SU-DHL-6 (cell line): Measurements from ENCODE around the gene CTDP1.

Experiments
- H2AFZ ChIP-seq: fragments of 200-600 bp; sonication (generic); 2 replicates; pipeline ENCODE4 v1.6.1; 2014; ENCODE audit warnings: low read depth, mild to moderate bottlenecking, moderate library complexity, mixed read lengths, antibody characterized with exemption, low read length; ENCODE audit not compliant: severe bottlenecking
- H3F3A ChIP-seq: fragments of 200-600 bp; shearing (Covaris generic); 2 replicates; pipeline ENCODE4 v1.6.0; 2016; ENCODE audit warnings: antibody characterized with exemption, mild to moderate bottlenecking; ENCODE audit not compliant: insufficient read depth
- H3K27ac ChIP-seq: fragments of 200-600 bp; sonication (generic); 2 replicates; pipeline ENCODE4 v1.5.1; 2016; ENCODE audit warnings: low read depth, mild to moderate bottlenecking, low read length, moderate library complexity, mixed read lengths
- H3K27me3 ChIP-seq: fragments of 200-600 bp; sonication (generic), shearing (Covaris generic); 2 replicates; pipeline ENCODE4 v1.6.0; 2014; ENCODE audit warnings: mild to moderate bottlenecking, low read length
- H3K36me3 ChIP-seq: fragments of 200-600 bp; sonication (generic); 2 replicates; pipeline ENCODE4 v1.6.1; 2014; ENCODE audit warnings: mild to moderate bottlenecking, low read length, mixed read lengths
- H3K4me2 ChIP-seq: fragments of 300-600, 200-600 bp; shearing (Covaris generic), sonication (generic); 2 replicates; pipeline ENCODE4 v1.6.0; 2014; ENCODE audit warnings: low read length, low read depth, mild to moderate bottlenecking; ENCODE audit not compliant: poor library complexity, severe bottlenecking
- H3K4me3 ChIP-seq: fragments of 200-600 bp; sonication (generic); 2 replicates; pipeline ENCODE4 v1.5.1; 2014; ENCODE audit warnings: antibody characterized with exemption, low read length, mild to moderate bottlenecking, mixed read lengths; ENCODE audit not compliant: insufficient read depth, poor library complexity, severe bottlenecking
- H3K79me2 ChIP-seq: fragments of 200-600 bp; sonication (generic); 2 replicates; pipeline ENCODE4 v1.6.1; 2014; ENCODE audit warnings: mild to moderate bottlenecking, low read length, moderate library complexity; ENCODE audit not compliant: insufficient read depth
- H3K9ac ChIP-seq: fragments of 200-600 bp; sonication (generic); 2 replicates; pipeline ENCODE4 v1.7.0; 2014; ENCODE audit warnings: mild to moderate bottlenecking, low read length
- H3K9me2 ChIP-seq: fragments of 200-600 bp; sonication (generic); replicated peaks from 2 replicates; pipeline ENCODE4 v1.6.1; 2014; ENCODE audit warnings: low read length; ENCODE audit not compliant: insufficient read depth
- H3K9me3 ChIP-seq: fragments of 200-600 bp; sonication (generic); 2 replicates; pipeline ENCODE4 v1.6.1; 2014; ENCODE audit warnings: low read length, mixed read lengths; ENCODE audit not compliant: insufficient read depth
- H4K20me1 ChIP-seq: fragments of 200-600 bp; sonication (generic); 2 replicates; pipeline ENCODE4 v1.6.1; 2014; ENCODE audit warnings: low read depth, mild to moderate bottlenecking, antibody characterized with exemption, low read length, moderate library complexity, mixed read lengths
- CTCF ChIP-seq: fragments of 200-600 bp; sonication (generic); IDR thresholded peaks from one replicate; pipeline ENCODE4 v1.5.1; 2017; ENCODE audit warnings: antibody characterized with exemption, mild to moderate bottlenecking, low read length, moderate library complexity; ENCODE audit not compliant: insufficient read depth, poor library complexity, severe bottlenecking
- EZH2phosphoT487 ChIP-seq: fragments of 200-600 bp; sonication (generic), shearing (Covaris generic); conservative IDR thresholded peaks from 2 replicates; pipeline ENCODE4 v1.6.1; 2018; ENCODE audit warnings: mild to moderate bottlenecking, antibody characterized with exemption, low read length, moderate library complexity, mixed read lengths

CTDP1 gene

GRCh38 chr18:79637921-79638909 is 41.4 kb upstream of the CTDP1 start:
- Histone ChIP-seq H3F3A (no peaks in the 10 kb centered on the region), H3K79me2 (no peaks in the 10 kb centered on the region), H3K9ac (no peak overlapping the region), H3K27me3 (no peaks in the 10 kb centered on the region), H4K20me1 (no peaks in the 10 kb centered on the region), H3K9me2 (no peaks in the 10 kb centered on the region), H3K36me3 (no peaks in the 10 kb centered on the region), H2AFZ (no peak overlapping the region), H3K9me3 (no peaks in the 10 kb centered on the region; the same call in 1 of the 2 replicates), H3K4me3 (no peak overlapping the region), H3K4me2 (no peak overlapping the region), H3K27ac (no peak overlapping the region)
- TF ChIP-seq EZH2phosphoT487 = no peak
- TF ChIP-seq CTCF = no peak

- Histone ChIP-seq H3K9ac (no peak overlapping the region), H3K36me3 (no peaks in the 10 kb centered on the region), H3K79me2 (no peaks in the 10 kb centered on the region), H3K4me3 (no peak overlapping the region), H3F3A (no peaks in the 10 kb centered on the region), H2AFZ (no peak overlapping the region), H3K27me3 (no peaks in the 10 kb centered on the region), H3K4me2 (no peak overlapping the region), H3K9me2 (no peaks in the 10 kb centered on the region), H3K27ac (no peak overlapping the region), H3K9me3 (no peaks in the 10 kb centered on the region; the same call in 1 of the 2 replicates), H4K20me1 (no peaks in the 10 kb centered on the region)
- TF ChIP-seq CTCF = no peak
- no peak for TF ChIP-seq EZH2phosphoT487
Measured at GRCh38 chr18:79639072-79639829, 40.4 kb upstream of the CTDP1 start.

GRCh38 chr18:79640064-79640672 is 39.4 kb upstream of the CTDP1 start:
- H3K4me3 ChIP-seq = no peak overlapping the region
- H4K20me1 ChIP-seq = no peaks in the 10 kb centered on the region
- no peaks in the 10 kb centered on the region for H3K9me2 ChIP-seq
- no peaks in the 10 kb centered on the region for H3K36me3 ChIP-seq
- no peak overlapping the region for H2AFZ ChIP-seq
- no peaks in the 10 kb centered on the region; the same call in 1 of the 2 replicates for H3K9me3 ChIP-seq
- no peak overlapping the region for H3K4me2 ChIP-seq
- no peaks in the 10 kb centered on the region for H3K27me3 ChIP-seq
- no peak overlapping the region for H3K27ac ChIP-seq
- TF ChIP-seq CTCF = no peak
- TF ChIP-seq EZH2phosphoT487 = no peak
- no peaks in the 10 kb centered on the region for H3F3A ChIP-seq
- H3K79me2 ChIP-seq = no peaks in the 10 kb centered on the region
- no peak overlapping the region for H3K9ac ChIP-seq
